Ascending aorta (tissue), 2 donors: ENCODE data around the gene ZBED1. TPM values are rescaled to one million over a fixed set of nuclear protein-coding genes. Genes with fewer than 3 reads are reported as not detected.

ENCODE experiments used
- DNase-seq, 2 donors: peaks; one replicate each; pipeline ENCODE4 v3.0.0-alpha.2; 2019; ENCODE audit warnings: low spot score in 2 of 2
- H3K27ac ChIP-seq, 2 donors: fragments of 200-600 bp; sonication (generic); one replicate each; pipeline ENCODE4 v1.5.1; 2016 to 2017; ENCODE audit warnings: mild to moderate bottlenecking in 1 of 2
- H3K27me3 ChIP-seq: fragments of 200-600 bp; sonication (generic); one replicate; pipeline ENCODE4 v1.5.1; 2017
- H3K36me3 ChIP-seq, 2 donors: fragments of 200-600 bp; sonication (generic); one replicate each; pipeline ENCODE4 v1.5.1; 2016
- H3K4me1 ChIP-seq, 2 donors: fragments of 200-600 bp; sonication (generic); one replicate each; pipeline ENCODE4 v1.5.1; 2016 to 2017; ENCODE audit warnings: mild to moderate bottlenecking in 1 of 2
- H3K4me3 ChIP-seq, 2 donors: fragments of 200-600 bp; sonication (generic); one replicate each; pipeline ENCODE4 v1.5.1; 2016 to 2017; ENCODE audit warnings: mild to moderate bottlenecking in 1 of 2
- H3K9me3 ChIP-seq, 2 donors: fragments of 200-600 bp; sonication (generic); one replicate each; pipeline ENCODE4 v1.5.1; 2016
- intact Hi-C: fragments of 100-400 bp; cut with DNase I; formaldehyde crosslinking; loops from one replicate; pipeline ENCODE4 v1.15.1; 2023
- total RNA-seq: library from RNA; depleted of rRNA; stranded (reverse); fragments of >200 nt; gene quantifications from one replicate; pipeline ENCODE4 v1.1.0, GENCODE V29; 2016
- TF ChIP-seq, protein P1 (sequence below), 3 experiments: fragments of 200-600 bp in 2 of 3; fragments of 450-650 bp in 1 of 3; sonication (generic) in 2 of 3; IDR thresholded peaks; one replicate each; pipeline ENCODE4 v1.5.1; 2016 to 2019; ENCODE audit warnings: antibody characterized with exemption in 3 of 3, mild to moderate bottlenecking in 1 of 3, moderate library complexity in 1 of 3

Gene ZBED1
- total RNA-seq, 1 donor from 2014 or later = 34.6 TPM

DNA sequence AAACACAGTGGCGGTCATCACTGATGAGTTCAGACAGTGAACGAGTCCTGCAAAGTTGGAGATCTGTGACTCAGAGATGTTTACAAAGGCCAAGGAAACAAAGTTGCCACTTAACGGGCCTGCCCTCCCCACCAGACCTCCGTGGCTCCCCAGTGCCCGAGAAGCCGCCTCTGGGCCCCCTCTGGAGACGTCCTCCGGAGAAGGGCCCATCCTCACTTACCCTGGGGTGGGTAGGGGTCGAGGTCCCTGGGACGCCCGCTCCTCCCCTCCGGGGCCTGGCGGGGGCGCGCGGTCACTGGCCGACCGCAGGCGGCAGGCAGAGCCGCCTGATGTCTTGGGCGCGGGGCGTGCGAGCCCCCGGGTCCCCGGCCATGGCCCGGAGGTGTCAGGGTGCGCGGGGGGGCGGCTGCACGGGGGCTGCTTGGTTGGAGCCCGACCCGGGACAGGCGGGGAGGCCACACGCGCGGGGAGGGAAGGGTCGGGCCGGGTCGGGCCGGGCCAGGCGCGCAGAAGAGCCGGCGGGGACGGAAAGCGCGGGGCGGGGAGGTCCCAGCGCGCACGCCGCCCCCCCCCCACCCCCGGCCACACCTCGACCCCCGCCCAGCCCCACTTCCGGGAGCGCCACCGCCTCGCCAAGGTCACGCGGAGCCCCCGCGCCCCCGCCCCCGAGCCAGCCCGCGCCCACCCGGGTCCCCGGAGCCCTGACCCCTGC, 529 bp downstream of the ZBED1 start:
- Histone ChIP-seq H3K36me3 (no peaks in the 10 kb centered on the region), H3K9me3 (no peaks in the 10 kb centered on the region), H3K4me3 (peak overlapping the region; percentile 84 to 99), H3K4me1 (peaks cover 7 to 24% of the 10 kb centered on the region in 2 donors), H3K27me3 (no peaks in the 10 kb centered on the region), H3K27ac (peak overlapping the region; percentile 77 to 91)
- TF ChIP-seq, protein P1, sequence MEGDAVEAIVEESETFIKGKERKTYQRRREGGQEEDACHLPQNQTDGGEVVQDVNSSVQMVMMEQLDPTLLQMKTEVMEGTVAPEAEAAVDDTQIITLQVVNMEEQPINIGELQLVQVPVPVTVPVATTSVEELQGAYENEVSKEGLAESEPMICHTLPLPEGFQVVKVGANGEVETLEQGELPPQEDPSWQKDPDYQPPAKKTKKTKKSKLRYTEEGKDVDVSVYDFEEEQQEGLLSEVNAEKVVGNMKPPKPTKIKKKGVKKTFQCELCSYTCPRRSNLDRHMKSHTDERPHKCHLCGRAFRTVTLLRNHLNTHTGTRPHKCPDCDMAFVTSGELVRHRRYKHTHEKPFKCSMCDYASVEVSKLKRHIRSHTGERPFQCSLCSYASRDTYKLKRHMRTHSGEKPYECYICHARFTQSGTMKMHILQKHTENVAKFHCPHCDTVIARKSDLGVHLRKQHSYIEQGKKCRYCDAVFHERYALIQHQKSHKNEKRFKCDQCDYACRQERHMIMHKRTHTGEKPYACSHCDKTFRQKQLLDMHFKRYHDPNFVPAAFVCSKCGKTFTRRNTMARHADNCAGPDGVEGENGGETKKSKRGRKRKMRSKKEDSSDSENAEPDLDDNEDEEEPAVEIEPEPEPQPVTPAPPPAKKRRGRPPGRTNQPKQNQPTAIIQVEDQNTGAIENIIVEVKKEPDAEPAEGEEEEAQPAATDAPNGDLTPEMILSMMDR (IDR thresholded peaks at IDR 0.05) = no peak
- DNase-seq = no peak
- intact Hi-C loops = loop anchor here (5.0 to 10.0 kb wide), 4 partner anchors 107 to 1048 kb away; partner anchors contain the start of genes ASMTL and CD99

DNA sequence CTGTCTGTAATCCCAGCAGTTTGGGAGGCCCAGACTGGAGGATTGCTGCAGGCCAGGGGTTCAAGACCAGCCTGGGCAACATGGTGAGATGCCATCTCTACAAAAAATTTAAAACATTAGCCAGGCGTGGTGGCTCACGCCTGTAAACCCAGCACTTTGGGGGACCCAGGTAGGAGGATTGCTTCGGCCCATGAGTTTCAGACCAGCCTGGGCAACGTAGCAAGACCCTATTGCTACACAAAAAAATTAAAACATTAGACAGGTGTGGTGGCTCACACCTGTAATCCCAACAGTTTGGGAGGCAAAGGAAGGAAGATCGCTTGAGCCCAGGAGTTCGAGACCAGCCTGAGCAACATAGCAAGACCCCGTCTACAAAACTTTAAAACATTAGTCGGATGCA, 1.3 kb downstream of the ZBED1 start:
- TF ChIP-seq, protein P1 (IDR thresholded peaks at IDR 0.05) = no peak
- Histone ChIP-seq H3K9me3 (no peaks in the 10 kb centered on the region), H3K4me1 (peaks cover 7 to 24% of the 10 kb centered on the region in 2 donors), H3K27me3 (no peaks in the 10 kb centered on the region), H3K27ac (peak overlapping the region; percentile 77 to 91), H3K36me3 (no peaks in the 10 kb centered on the region), H3K4me3 (peak overlapping the region; percentile 84 to 99)
- DNase-seq = no peak
- intact Hi-C loops = loop anchor here (5.0 to 10.0 kb wide), 3 partner anchors 93 to 1105 kb away; partner anchors contain the start of genes AKAP17A and SLC25A6

DNA sequence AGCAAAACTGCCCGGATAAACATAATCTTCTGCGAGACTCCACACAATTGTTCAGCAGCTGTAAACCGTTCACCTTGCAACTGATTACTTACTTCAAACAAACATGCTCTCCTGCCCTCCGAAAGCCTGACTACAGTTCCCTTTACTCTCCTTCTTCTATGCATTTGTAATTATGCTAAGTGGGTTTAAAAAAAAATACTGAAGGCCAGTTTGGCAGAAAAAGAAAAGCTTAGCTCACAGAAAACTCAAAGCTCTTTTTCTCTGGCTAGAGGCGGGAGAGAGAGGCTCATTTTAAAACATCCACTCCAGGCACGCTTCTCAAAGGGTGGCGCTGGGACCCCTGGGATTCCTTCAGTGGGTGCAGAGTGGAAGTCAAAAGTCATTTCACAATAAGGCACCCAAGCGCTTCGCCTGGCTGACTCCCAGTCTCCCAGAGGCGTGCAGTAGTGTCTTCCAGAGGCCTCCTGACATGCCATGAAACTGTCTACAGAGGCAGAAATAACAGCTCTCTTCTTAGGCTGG, 1.9 kb downstream of the ZBED1 start:
- no peak for DNase-seq
- Histone ChIP-seq H3K4me3 (peak overlapping the region; percentile 84 to 99), H3K27me3 (no peaks in the 10 kb centered on the region), H3K27ac (peak overlapping the region; percentile 77 to 91), H3K9me3 (no peaks in the 10 kb centered on the region), H3K36me3 (no peaks in the 10 kb centered on the region), H3K4me1 (peaks cover 7 to 24% of the 10 kb centered on the region in 2 donors)
- intact Hi-C loops = loop anchor here (5.0 to 10.0 kb wide), 3 partner anchors 93 to 1104 kb away; partner anchors contain the start of genes AKAP17A and SLC25A6
- TF ChIP-seq, protein P1 (IDR thresholded peaks at IDR 0.05) = no peak

DNA sequence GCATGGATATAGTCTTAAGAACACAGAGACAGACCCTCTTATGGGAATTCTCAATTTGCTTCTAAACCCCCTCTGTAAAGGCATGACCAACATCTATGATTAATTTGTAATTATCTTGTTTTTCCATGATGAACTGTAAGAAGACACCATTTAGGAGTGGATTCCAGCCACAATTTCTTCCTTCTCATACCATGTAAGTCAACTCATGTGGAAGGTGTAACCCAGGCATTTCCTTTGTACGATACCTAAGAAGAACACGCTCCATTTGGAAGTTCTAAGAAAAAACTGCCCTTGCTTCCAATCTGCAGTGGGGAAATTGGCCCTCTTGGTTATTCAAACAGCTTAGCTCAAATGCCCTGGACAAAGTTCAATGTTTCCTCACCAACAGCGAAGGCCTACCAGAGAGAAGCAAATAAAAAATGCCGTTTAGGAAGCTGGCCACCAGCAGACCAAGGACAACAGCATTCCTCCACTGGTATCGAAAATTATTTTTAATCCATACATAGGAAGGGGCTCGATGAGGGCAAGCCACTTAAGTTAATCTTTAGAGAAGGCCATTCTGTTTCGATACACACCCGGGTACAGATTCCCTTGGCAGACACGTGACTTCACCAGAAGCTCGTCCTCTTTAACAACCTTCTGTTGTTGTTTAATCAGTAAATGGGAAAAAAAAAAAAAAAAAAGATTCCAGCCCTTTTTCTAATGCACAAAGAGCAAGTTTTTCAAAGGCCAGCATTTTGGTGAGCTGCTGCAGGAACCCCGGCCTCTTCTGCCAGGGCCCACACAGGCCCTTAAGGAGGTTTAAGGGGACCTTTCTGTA, 2.6 kb downstream of the ZBED1 start:
- Histone ChIP-seq H3K9me3 (no peaks in the 10 kb centered on the region), H3K27me3 (no peaks in the 10 kb centered on the region), H3K4me1 (peaks cover 7 to 24% of the 10 kb centered on the region in 2 donors), H3K27ac (peak overlapping the region; percentile 77 to 91), H3K4me3 (peak overlapping the region; percentile 9 to 99), H3K36me3 (no peaks in the 10 kb centered on the region)
- intact Hi-C loops = loop anchor here (5.0 to 10.0 kb wide), 3 partner anchors 94 to 1103 kb away; partner anchors contain the start of genes AKAP17A and SLC25A6
- no peak for DNase-seq
- TF ChIP-seq, protein P1 (IDR thresholded peaks at IDR 0.05) = no peak

DNA sequence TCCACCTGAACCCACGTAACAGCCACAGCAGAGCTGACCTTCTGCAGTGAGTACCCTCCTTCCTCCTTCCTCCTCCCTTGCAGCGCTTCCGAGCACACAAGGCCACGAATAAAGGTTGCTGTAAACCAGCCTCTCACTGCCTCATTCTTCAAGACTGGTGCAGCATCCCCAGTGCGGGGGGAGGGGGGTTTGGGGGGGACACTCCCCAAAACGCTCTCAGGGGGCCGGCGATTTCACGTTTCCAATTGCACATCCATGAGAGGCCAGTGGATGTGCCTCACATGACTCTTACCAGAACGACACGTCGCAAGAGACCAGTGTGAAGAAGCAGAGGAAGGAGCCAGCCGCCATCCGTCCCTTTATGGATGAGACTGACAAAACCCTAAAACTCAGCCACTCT, 5.2 kb downstream of the ZBED1 start:
- no peak overlapping the region for H3K27ac ChIP-seq
- intact Hi-C loops = loop anchor here (5.0 to 10.0 kb wide), 3 partner anchors 97 to 1101 kb away; partner anchors contain the start of genes AKAP17A and SLC25A6
- H3K9me3 ChIP-seq = no peaks in the 10 kb centered on the region
- DNase-seq = peak in 1 of 2 donors; percentile 15
- peaks cover 7 to 22% of the 10 kb centered on the region in 2 donors for H3K4me1 ChIP-seq
- TF ChIP-seq, protein P1 (IDR thresholded peaks at IDR 0.05) = no peak
- no peak overlapping the region for H3K4me3 ChIP-seq
- H3K27me3 ChIP-seq = no peaks in the 10 kb centered on the region
- peaks cover under 1 to 8% of the 10 kb centered on the region in 2 donors for H3K36me3 ChIP-seq
